H9 (cell line): ENCODE data around the gene SLC12A2. TPM values are rescaled to one million over a fixed set of nuclear protein-coding genes. Genes with fewer than 3 reads are reported as not detected.

Source experiments
- DNase-seq: peaks from one replicate; pipeline ENCODE4 v3.0.0-alpha.2; 2017
- H2AFZ ChIP-seq: one replicate; pipeline ENCODE4 v1.6.1; 2013; ENCODE audit warnings: mild to moderate bottlenecking, low read length, control low read depth, moderate library complexity
- H2AK5ac ChIP-seq: 2 replicates; pipeline ENCODE4 v1.6.1; 2013; ENCODE audit warnings: low read length, control low read depth, mixed read lengths; ENCODE audit not compliant: insufficient read length
- H2BK120ac ChIP-seq: one replicate; pipeline ENCODE4 v1.6.1; 2013; ENCODE audit warnings: low read depth, mild to moderate bottlenecking, low read length, control low read depth, inconsistent platforms; ENCODE audit not compliant: poor library complexity, severe bottlenecking
- H2BK12ac ChIP-seq: 2 replicates; pipeline ENCODE4 v1.6.1; 2013; ENCODE audit warnings: low read length, control low read depth, mixed read lengths, low read depth; ENCODE audit not compliant: insufficient read length
- H2BK15ac ChIP-seq: 2 replicates; pipeline ENCODE4 v1.6.1; 2013; ENCODE audit warnings: low read depth, low read length, control low read depth
- H2BK20ac ChIP-seq: one replicate; pipeline ENCODE4 v1.6.1; 2013; ENCODE audit warnings: low read depth, mild to moderate bottlenecking, low read length, control low read depth, inconsistent platforms; ENCODE audit not compliant: poor library complexity, severe bottlenecking
- H2BK5ac ChIP-seq: 2 replicates; pipeline ENCODE4 v1.6.1; 2013; ENCODE audit warnings: low read length, control low read depth, mixed read lengths; ENCODE audit not compliant: insufficient read length
- H3K14ac ChIP-seq: 2 replicates; pipeline ENCODE4 v1.6.1; 2013; ENCODE audit warnings: low read length, control low read depth; ENCODE audit not compliant: insufficient read depth
- H3K18ac ChIP-seq: 2 replicates; pipeline ENCODE4 v1.6.1; 2013; ENCODE audit warnings: low read depth, mild to moderate bottlenecking, mixed read lengths, low read length, control low read depth; ENCODE audit not compliant: insufficient read length
- H3K23ac ChIP-seq: 2 replicates; pipeline ENCODE4 v1.6.1; 2013; ENCODE audit warnings: low read length, control low read depth, mixed read lengths, low read depth; ENCODE audit not compliant: insufficient read length
- H3K23me2 ChIP-seq: 2 replicates; pipeline ENCODE4 v1.6.1; 2013; ENCODE audit warnings: low read depth, mild to moderate bottlenecking, mixed read lengths, low read length, control low read depth; ENCODE audit not compliant: insufficient read length, poor library complexity, severe bottlenecking
- H3K27ac ChIP-seq: 2 replicates; pipeline ENCODE4 v1.5.1; 2013; ENCODE audit warnings: low read length, control low read depth, mixed read lengths, low read depth; ENCODE audit not compliant: insufficient read length
- H3K27me3 ChIP-seq: 2 replicates; pipeline ENCODE4 v1.6.1; 2013; ENCODE audit warnings: low read length, control low read depth, inconsistent platforms; ENCODE audit not compliant: insufficient read depth
- H3K4ac ChIP-seq: 2 replicates; pipeline ENCODE4 v1.6.1; 2013; ENCODE audit warnings: low read depth, mild to moderate bottlenecking, control low read depth, inconsistent platforms, low read length, moderate library complexity
- H3K4me1 ChIP-seq: 2 replicates; pipeline ENCODE4 v1.6.1; 2013; ENCODE audit warnings: low read length, control low read depth, inconsistent platforms; ENCODE audit not compliant: insufficient read depth
- H3K4me2 ChIP-seq: 2 replicates; pipeline ENCODE4 v1.6.1; 2013; ENCODE audit warnings: low read length, control low read depth, mixed read lengths; ENCODE audit not compliant: insufficient read length, insufficient read depth
- H3K56ac ChIP-seq: 2 replicates; pipeline ENCODE4 v1.6.1; 2013; ENCODE audit warnings: low read depth, mild to moderate bottlenecking, mixed read lengths, low read length, control low read depth; ENCODE audit not compliant: insufficient read length
- H3K79me1 ChIP-seq: 2 replicates; pipeline ENCODE4 v1.6.1; 2013; ENCODE audit warnings: low read depth, mild to moderate bottlenecking, moderate library complexity, low read length, control low read depth, inconsistent platforms; ENCODE audit not compliant: insufficient read depth, poor library complexity, severe bottlenecking
- H3K79me2 ChIP-seq: 2 replicates; pipeline ENCODE4 v1.6.1; 2013; ENCODE audit warnings: low read length, control low read depth, inconsistent platforms; ENCODE audit not compliant: insufficient read depth
- H3K9ac ChIP-seq: 2 replicates; pipeline ENCODE4 v1.6.1; 2013; ENCODE audit warnings: low read length, control low read depth, mixed read lengths; ENCODE audit not compliant: insufficient read length; ENCODE audit errors: extremely low read depth
- H3K9me3 ChIP-seq: one replicate; pipeline ENCODE4 v1.6.1; 2013; ENCODE audit warnings: low read depth, low read length, inconsistent platforms; ENCODE audit not compliant: control insufficient read depth
- H3T11ph ChIP-seq: one replicate; pipeline ENCODE4 v1.6.1; 2013; ENCODE audit warnings: mild to moderate bottlenecking, low read length, control low read depth, inconsistent platforms
- H4K20me1 ChIP-seq: one replicate; pipeline ENCODE4 v1.6.1; 2013; ENCODE audit not compliant: control insufficient read depth, insufficient read length, insufficient read depth
- H4K5ac ChIP-seq: 2 replicates; pipeline ENCODE4 v1.6.1; 2013; ENCODE audit warnings: low read depth, mild to moderate bottlenecking, mixed read lengths, low read length, control low read depth; ENCODE audit not compliant: insufficient read length
- H4K8ac ChIP-seq: replicated peaks from 2 replicates; pipeline ENCODE4 v1.6.1; 2013; ENCODE audit warnings: low read length, control low read depth, mixed read lengths, low read depth; ENCODE audit not compliant: insufficient read length
- H4K91ac ChIP-seq: 2 replicates; pipeline ENCODE4 v1.6.1; 2013; ENCODE audit warnings: low read depth, mild to moderate bottlenecking, moderate library complexity, mixed read lengths, low read length, control low read depth; ENCODE audit not compliant: insufficient read length
- H3K27ac Mint-ChIP-seq, 3 experiments: 2 replicates in 2 of 3; 3 replicates in 1 of 3; pipeline ENCODE4 v1.8.0; 2020 to 2021; ENCODE audit warnings: mixed read lengths in 3 of 3, mild to moderate bottlenecking in 1 of 3, moderate library complexity in 1 of 3
- H3K27me3 Mint-ChIP-seq: 2 replicates; pipeline ENCODE4 v1.8.0; 2021; ENCODE audit warnings: low read depth, mild to moderate bottlenecking, moderate library complexity, mixed read lengths
- H3K36me3 Mint-ChIP-seq, 3 experiments: 2 replicates in 2 of 3; 3 replicates in 1 of 3; pipeline ENCODE4 v1.8.0; 2020 to 2021; ENCODE audit warnings: low read depth in 3 of 3, mixed read lengths in 3 of 3; ENCODE audit not compliant: insufficient read depth in 1 of 3
- H3K4me1 Mint-ChIP-seq, 2 experiments: 2 replicates each; pipeline ENCODE4 v1.8.0; 2020; ENCODE audit warnings: mixed read lengths in 2 of 2
- H3K4me3 Mint-ChIP-seq, 2 experiments: 2 replicates in 1 of 2; 3 replicates in 1 of 2; pipeline ENCODE4 v1.8.0; 2020 to 2021; ENCODE audit warnings: mild to moderate bottlenecking in 2 of 2, mixed read lengths in 2 of 2, moderate library complexity in 1 of 2
- H3K9me3 Mint-ChIP-seq, 2 experiments: 2 replicates in 1 of 2; 3 replicates in 1 of 2; pipeline ENCODE4 v1.8.0; 2020; ENCODE audit warnings: mild to moderate bottlenecking in 2 of 2, mixed read lengths in 2 of 2, moderate library complexity in 1 of 2
- CTCF ChIP-seq: fragments of 200-600 bp; sonication (generic); conservative IDR thresholded peaks from 3 replicates; pipeline ENCODE4 v1.8.0; 2021; ENCODE audit warnings: antibody characterized with exemption, mild to moderate bottlenecking
- WGBS: extraction: QIAGEN DNeasy Blood & Tissue Kit; methylation state at CpG from one replicate; pipeline ENCODE4 v1.1.7; 2013; ENCODE audit warnings: missing lambda C conversion rate, low lambda C conversion rate, mixed read lengths; ENCODE audit not compliant: insufficient read length; ENCODE audit errors: extremely low coverage; 5-methylcytosine and 5-hydroxymethylcytosine counted together
- total RNA-seq: library from RNA; stranded (reverse); gene quantifications from 2 replicates; pipeline ENCODE4 v1.2.1, GENCODE V29; 2021

The SLC12A2 gene
- total RNA-seq, 1 experiment from 2014 or later: 17.9 TPM

- no peak overlapping the region for H2BK20ac ChIP-seq
- H3K23me2 ChIP-seq: peaks cover 14% of the 10 kb centered on the region
- no peak overlapping the region for H2BK12ac ChIP-seq
- H2AK5ac ChIP-seq: no peak overlapping the region
- no peaks in the 10 kb centered on the region for H4K20me1 ChIP-seq
- no peak overlapping the region for H4K91ac ChIP-seq
- H3K4me2 ChIP-seq: peak overlapping the region; percentile 73
- H3K27me3 ChIP-seq: peaks cover 3% of the 10 kb centered on the region; the same call in 1 of the 2 replicates
- H3K79me2 ChIP-seq: no peaks in the 10 kb centered on the region
- peaks cover 17 to 22% of the 10 kb centered on the region in 2 experiments for H3K4me1 Mint-ChIP-seq
- H2BK120ac ChIP-seq: no peak overlapping the region
- H4K8ac ChIP-seq: no peak overlapping the region
- no peak for DNase-seq
- H2BK5ac ChIP-seq: no peak overlapping the region
- no peak overlapping the region for H3K27ac Mint-ChIP-seq
- H2AFZ ChIP-seq: no peak overlapping the region
- no peaks in the 10 kb centered on the region for H3K9me3 Mint-ChIP-seq
- H4K5ac ChIP-seq: no peak overlapping the region
- H3K79me1 ChIP-seq: no peaks in the 10 kb centered on the region
- no peaks in the 10 kb centered on the region; the same call in 1 of the 2 replicates for H3K4me1 ChIP-seq
- no peak overlapping the region for H3K14ac ChIP-seq
- no peak overlapping the region for H3K18ac ChIP-seq
- peaks cover 0 to 2% (median 0%) of the 10 kb centered on the region in 3 experiments; a peak in 1 of 7 replicates for H3K36me3 Mint-ChIP-seq
- no peak overlapping the region for H3K9ac ChIP-seq
- peak overlapping the region; percentile 84 to 95 for H3K4me3 Mint-ChIP-seq
- peaks cover 17% of the 10 kb centered on the region for H3K27me3 Mint-ChIP-seq
- no peak overlapping the region for H3T11ph ChIP-seq
- H3K27ac ChIP-seq: no peak overlapping the region
- H3K4ac ChIP-seq: no peak overlapping the region
- H2BK15ac ChIP-seq: no peak overlapping the region
- WGBS: no CpG with 5 or more reads among the region's 4 CpGs
- H3K23ac ChIP-seq: no peak overlapping the region
- no peaks in the 10 kb centered on the region for H3K9me3 ChIP-seq
- TF ChIP-seq CTCF: no peak
- no peak overlapping the region for H3K56ac ChIP-seq
These were observed 1.8 kb downstream of the SLC12A2 start for GRCh38 chr5:128085413-128085812.
